ENCODE measurements around the gene RPS3A. TPM values are rescaled to one million over a fixed set of nuclear protein-coding genes. Genes with fewer than 3 reads are reported as not detected.
A peak's percentile ranks its signal among the peaks of the same experiment; 100 is the strongest.

Gene RPS3A
- total and polyA plus RNA-seq, 2 of the 13 experiments (the other 11 are each of a cell fraction or from before 2014, with no cell fraction given), result 3,332 to 3,626 TPM

- TF ChIP-seq FOXK1 (CRISPR knock-in tag; IDR thresholded peaks at IDR 0.05; ENCODE audit: borderline replicate concordance, low read depth) (peak; percentile 98), ZNF556 (CRISPR knock-in tag; IDR thresholded peaks at IDR 0.05; ENCODE audit: borderline replicate concordance) (peak; percentile 96), BRD4 (CRISPR knock-in tag; IDR thresholded peaks at IDR 0.05) (peak; percentile 99), PAX8 (CRISPR knock-in tag; IDR thresholded peaks at IDR 0.05; ENCODE audit: borderline replicate concordance) (0 out of 2 replicates have a peak, but pooled peaks have one; percentile 15), ZNF792 (CRISPR knock-in tag; IDR thresholded peaks at IDR 0.05) (peak; percentile 90), ZNF768 (CRISPR knock-in tag; IDR thresholded peaks at IDR 0.05) (no peak; the same call in 1 of the 2 replicates), ZEB1 (IDR thresholded peaks at IDR 0.05; ENCODE audit: insufficient replicate concordance, low read depth) (peak; percentile 83), ZNF546 (CRISPR knock-in tag; conservative IDR thresholded peaks at IDR 0.05) (peak; percentile 95; the same call in 1 of the 2 replicates), TOPORS (CRISPR knock-in tag; IDR thresholded peaks at IDR 0.05) (peak; percentile 96), KDM3A (CRISPR knock-in tag; IDR thresholded peaks at IDR 0.05; ENCODE audit: low read depth) (peak; percentile 67; the same call in 1 of the 2 replicates), PRMT3 (CRISPR knock-in tag; IDR thresholded peaks at IDR 0.05; ENCODE audit: borderline replicate concordance, low read depth) (no peak), ZFP62 (CRISPR knock-in tag; IDR thresholded peaks at IDR 0.05) (no peak), ZFP91 (CRISPR knock-in tag; IDR thresholded peaks at IDR 0.05; ENCODE audit: borderline replicate concordance) (peak; percentile 97), ATF5 (CRISPR knock-in tag; IDR thresholded peaks at IDR 0.05; ENCODE audit: low read depth) (no peak; the same call in 1 of the 2 replicates), FOXK2 (IDR thresholded peaks at IDR 0.05) (peak; percentile 60; the same call in 1 of the 2 replicates), GTF3A (CRISPR knock-in tag; conservative IDR thresholded peaks at IDR 0.05) (no peak), RARG (CRISPR knock-in tag; IDR thresholded peaks at IDR 0.05; ENCODE audit: low read depth) (no peak), ATF2 (CRISPR knock-in tag; IDR thresholded peaks at IDR 0.05) (peak; percentile 96), TEAD2 (CRISPR knock-in tag; IDR thresholded peaks at IDR 0.05) (no peak), ZNF777 (CRISPR knock-in tag; IDR thresholded peaks at IDR 0.05) (peak; percentile 84), JUN (CRISPR knock-in tag; IDR thresholded peaks at IDR 0.05) (peak; percentile 61; the same call in 1 of the 2 replicates), ZFYVE20 (CRISPR knock-in tag; IDR thresholded peaks at IDR 0.05; ENCODE audit: borderline replicate concordance, low read depth) (no peak; the same call in 1 of the 2 replicates), ZSCAN31 (CRISPR knock-in tag; IDR thresholded peaks at IDR 0.05; ENCODE audit: low read depth) (peak; percentile 98), ZNF136 (CRISPR knock-in tag; IDR thresholded peaks at IDR 0.05; ENCODE audit: low read depth) (peak; percentile 79), SALL1 (CRISPR knock-in tag; IDR thresholded peaks at IDR 0.05) (peak; percentile 98)
These were observed at the start of gene RPS3A (continued) for GRCh38 chr4:151099229-151099975.
